ENCODE results near the gene GNS.

GNS gene

DNA sequence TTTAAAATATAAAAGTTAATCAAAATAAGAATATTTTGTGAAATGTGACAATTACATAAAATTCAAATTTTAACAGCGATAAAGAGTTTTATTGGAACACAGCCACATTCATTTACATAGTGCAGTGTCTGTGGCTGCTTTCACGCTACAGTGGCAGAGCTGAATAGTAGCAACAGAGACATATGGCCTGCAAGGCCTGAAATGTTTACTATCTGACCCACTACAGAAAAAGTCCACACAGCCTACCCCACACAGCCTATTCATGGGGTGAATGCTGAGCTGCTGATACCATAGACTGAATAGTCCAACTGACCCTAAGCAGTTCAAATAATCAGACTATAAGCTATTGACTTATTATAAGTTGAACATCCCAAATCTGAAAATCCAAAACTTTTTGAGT is 13.2 kb downstream of the GNS start:
- TF ChIP-seq, protein P1, sequence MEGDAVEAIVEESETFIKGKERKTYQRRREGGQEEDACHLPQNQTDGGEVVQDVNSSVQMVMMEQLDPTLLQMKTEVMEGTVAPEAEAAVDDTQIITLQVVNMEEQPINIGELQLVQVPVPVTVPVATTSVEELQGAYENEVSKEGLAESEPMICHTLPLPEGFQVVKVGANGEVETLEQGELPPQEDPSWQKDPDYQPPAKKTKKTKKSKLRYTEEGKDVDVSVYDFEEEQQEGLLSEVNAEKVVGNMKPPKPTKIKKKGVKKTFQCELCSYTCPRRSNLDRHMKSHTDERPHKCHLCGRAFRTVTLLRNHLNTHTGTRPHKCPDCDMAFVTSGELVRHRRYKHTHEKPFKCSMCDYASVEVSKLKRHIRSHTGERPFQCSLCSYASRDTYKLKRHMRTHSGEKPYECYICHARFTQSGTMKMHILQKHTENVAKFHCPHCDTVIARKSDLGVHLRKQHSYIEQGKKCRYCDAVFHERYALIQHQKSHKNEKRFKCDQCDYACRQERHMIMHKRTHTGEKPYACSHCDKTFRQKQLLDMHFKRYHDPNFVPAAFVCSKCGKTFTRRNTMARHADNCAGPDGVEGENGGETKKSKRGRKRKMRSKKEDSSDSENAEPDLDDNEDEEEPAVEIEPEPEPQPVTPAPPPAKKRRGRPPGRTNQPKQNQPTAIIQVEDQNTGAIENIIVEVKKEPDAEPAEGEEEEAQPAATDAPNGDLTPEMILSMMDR (IDR thresholded peaks at IDR 0.05; ENCODE audit: insufficient read depth, low read length, poor library complexity, severe bottlenecking) = no peak
- H3K4me3 ChIP-seq (replicated peaks; ENCODE audit: low read depth, low read length) = no peak overlapping the region
- peaks cover 5% of the 10 kb centered on the region for H3K36me3 ChIP-seq (ENCODE audit: control insufficient read depth, insufficient read depth, low read length)
- DNase-seq (ENCODE audit: extremely low read depth, insufficient read length) = no peak
- no peaks in the 10 kb centered on the region for H3K27me3 ChIP-seq (replicated peaks; ENCODE audit: control insufficient read depth, insufficient read depth, low read length)

DNA sequence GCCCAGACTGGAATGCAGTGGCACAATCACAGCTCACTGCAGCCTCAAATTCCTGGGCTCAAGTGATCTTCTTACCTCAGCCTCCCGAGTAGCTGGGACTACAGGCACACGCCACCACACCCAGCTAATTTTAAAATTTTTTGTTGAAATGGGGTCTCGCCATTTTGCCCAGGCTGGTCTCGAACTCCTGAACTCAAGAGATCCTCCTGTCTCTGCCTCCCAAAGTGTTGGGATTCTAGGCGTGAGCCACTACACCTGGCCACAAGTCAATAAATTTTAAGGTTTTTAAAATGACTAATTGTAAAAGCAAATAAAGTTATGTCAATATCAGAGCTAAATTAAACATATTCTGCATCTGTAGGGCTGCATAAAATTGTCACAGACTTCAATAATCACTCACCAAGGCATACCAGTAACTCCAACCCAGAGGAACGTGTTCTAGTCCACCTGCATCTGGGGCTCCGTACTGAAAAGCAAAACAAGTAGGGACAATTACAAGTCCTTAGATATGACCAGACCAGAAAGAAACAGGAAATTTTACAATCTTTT is 13.9 kb downstream of the GNS start:
- TF ChIP-seq, protein P1 (IDR thresholded peaks at IDR 0.05; ENCODE audit: insufficient read depth, low read length, poor library complexity, severe bottlenecking) = no peak
- no peak for DNase-seq (ENCODE audit: extremely low read depth, insufficient read length)
- no peak overlapping the region for H3K4me3 ChIP-seq (replicated peaks; ENCODE audit: low read depth, low read length)
- H3K36me3 ChIP-seq (ENCODE audit: control insufficient read depth, insufficient read depth, low read length) = peaks cover 5% of the 10 kb centered on the region
- no peaks in the 10 kb centered on the region for H3K27me3 ChIP-seq (replicated peaks; ENCODE audit: control insufficient read depth, insufficient read depth, low read length)

DNA sequence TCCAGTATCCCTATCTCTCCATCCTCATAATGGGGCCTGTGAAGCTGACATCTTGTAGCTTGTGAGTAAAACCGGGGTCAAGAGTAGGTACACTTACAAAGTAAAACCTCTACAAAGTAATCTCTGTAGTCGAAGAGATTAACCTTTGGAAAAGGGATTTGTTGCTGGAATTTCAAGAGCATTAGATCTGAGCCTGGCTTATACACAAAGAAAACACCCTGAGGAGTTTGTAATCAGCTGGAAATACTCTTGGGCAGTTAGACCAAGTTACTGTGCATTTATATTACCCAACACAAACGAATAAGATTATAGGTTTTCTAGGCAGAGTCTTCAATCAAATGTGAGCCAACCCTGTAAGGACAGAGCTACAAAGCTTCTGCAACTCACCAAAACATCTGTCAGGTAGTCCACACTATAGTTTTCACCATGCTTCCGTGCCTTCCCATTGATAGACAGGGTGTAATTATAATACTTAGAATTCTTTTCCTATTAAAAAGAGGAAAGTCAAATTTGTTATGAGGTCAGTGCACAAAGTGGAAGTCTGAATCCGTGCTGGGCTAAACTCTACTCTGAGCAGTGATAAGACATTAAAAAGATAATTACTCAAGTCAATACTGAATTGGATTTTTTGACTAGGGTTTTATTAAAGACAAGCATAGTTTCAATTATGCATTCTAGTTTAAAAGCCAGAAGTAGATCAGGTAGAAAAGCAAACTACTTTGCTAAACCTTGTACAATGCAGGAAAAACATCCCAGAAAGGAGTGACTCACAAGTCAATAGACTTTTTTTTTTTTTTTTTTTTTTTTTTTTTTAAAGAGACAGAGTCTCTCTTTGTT is 14.6 kb downstream of the GNS start:
- peaks cover 3% of the 10 kb centered on the region for H3K36me3 ChIP-seq (ENCODE audit: control insufficient read depth, insufficient read depth, low read length)
- no peak for DNase-seq (ENCODE audit: extremely low read depth, insufficient read length)
- H3K27me3 ChIP-seq (replicated peaks; ENCODE audit: control insufficient read depth, insufficient read depth, low read length) = no peaks in the 10 kb centered on the region
- no peak overlapping the region for H3K4me3 ChIP-seq (replicated peaks; ENCODE audit: low read depth, low read length)
- TF ChIP-seq, protein P1 (IDR thresholded peaks at IDR 0.05; ENCODE audit: insufficient read depth, low read length, poor library complexity, severe bottlenecking) = no peak

DNA sequence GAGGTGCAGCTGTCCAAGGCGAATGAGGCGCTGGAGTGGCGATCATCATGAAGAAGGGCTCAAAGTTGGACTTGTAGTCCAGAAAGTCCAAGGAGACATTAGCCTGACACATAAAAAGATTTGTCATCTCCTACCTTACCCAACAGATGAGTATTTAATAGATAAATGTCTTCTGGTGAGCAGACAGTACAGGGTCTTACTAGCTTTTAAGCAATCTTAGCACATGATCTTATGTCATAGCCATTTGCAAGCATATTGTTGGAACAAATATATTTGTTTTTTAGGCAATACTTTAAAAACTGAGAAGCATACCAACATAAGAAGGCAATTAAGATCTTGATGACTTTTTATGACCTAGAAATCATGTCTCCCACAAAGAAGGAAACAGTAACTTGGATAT is 16.0 kb downstream of the GNS start:
- TF ChIP-seq, protein P1 (IDR thresholded peaks at IDR 0.05; ENCODE audit: insufficient read depth, low read length, poor library complexity, severe bottlenecking) = no peak
- H3K36me3 ChIP-seq (ENCODE audit: control insufficient read depth, insufficient read depth, low read length) = peaks cover 6% of the 10 kb centered on the region
- DNase-seq (ENCODE audit: extremely low read depth, insufficient read length) = no peak
- H3K4me3 ChIP-seq (replicated peaks; ENCODE audit: low read depth, low read length) = no peak overlapping the region
- no peaks in the 10 kb centered on the region for H3K27me3 ChIP-seq (replicated peaks; ENCODE audit: control insufficient read depth, insufficient read depth, low read length)

DNA sequence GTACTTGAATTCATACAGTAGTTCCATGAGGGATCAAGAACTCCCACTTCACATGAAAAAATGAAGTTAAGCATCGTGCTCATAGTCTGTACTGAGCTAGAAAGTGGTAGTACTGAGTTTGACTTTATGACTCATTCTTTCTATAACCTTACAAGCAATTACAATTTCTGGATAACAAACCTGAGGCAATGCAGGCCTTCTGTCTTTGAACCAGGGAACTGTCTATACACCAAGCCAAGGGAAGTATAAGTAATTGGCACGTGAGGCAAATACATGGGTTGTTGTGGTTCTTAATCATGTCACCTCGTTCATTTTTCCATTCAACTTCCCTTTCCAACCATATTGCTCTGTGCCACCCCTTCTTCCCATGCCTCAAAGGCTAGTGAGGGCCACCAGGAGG is 16.8 kb downstream of the GNS start:
- peaks cover 6% of the 10 kb centered on the region for H3K36me3 ChIP-seq (ENCODE audit: control insufficient read depth, insufficient read depth, low read length)
- DNase-seq (ENCODE audit: extremely low read depth, insufficient read length) = no peak
- TF ChIP-seq, protein P1 (IDR thresholded peaks at IDR 0.05; ENCODE audit: insufficient read depth, low read length, poor library complexity, severe bottlenecking) = no peak
- no peaks in the 10 kb centered on the region for H3K27me3 ChIP-seq (replicated peaks; ENCODE audit: control insufficient read depth, insufficient read depth, low read length)
- no peak overlapping the region for H3K4me3 ChIP-seq (replicated peaks; ENCODE audit: low read depth, low read length)
